KMS-11 (cell line): ENCODE measurements around the gene ANKRD13B.

Experiments
- H2AFZ ChIP-seq: fragments of 200-600 bp; sonication (generic); 2 replicates; pipeline ENCODE4 v1.6.1; 2016; ENCODE audit warnings: antibody characterized with exemption, mixed run types, low read depth
- H3K27ac ChIP-seq: fragments of 200-600 bp; sonication (generic); 2 replicates; pipeline ENCODE4 v1.6.1; 2016; ENCODE audit warnings: mild to moderate bottlenecking, mixed run types
- H3K27me3 ChIP-seq: fragments of 200-600 bp; sonication (generic); 2 replicates; pipeline ENCODE4 v1.6.1; 2017; ENCODE audit warnings: mild to moderate bottlenecking, low read depth, mixed run types, moderate library complexity; ENCODE audit not compliant: insufficient read depth
- H3K36me3 ChIP-seq: fragments of 200-600 bp; sonication (generic); 2 replicates; pipeline ENCODE4 v1.6.1; 2017; ENCODE audit warnings: mild to moderate bottlenecking, mixed run types; ENCODE audit not compliant: insufficient read depth
- H3K4me1 ChIP-seq: fragments of 200-600 bp; sonication (generic); 2 replicates; pipeline ENCODE4 v1.6.1; 2016; ENCODE audit warnings: mild to moderate bottlenecking, low read depth, mixed run types; ENCODE audit not compliant: poor library complexity, severe bottlenecking
- H3K4me2 ChIP-seq: fragments of 200-600 bp; sonication (generic); 2 replicates; pipeline ENCODE4 v1.7.0; 2016; ENCODE audit warnings: mild to moderate bottlenecking, mixed run types
- H3K4me3 ChIP-seq: fragments of 200-600 bp; sonication (generic); IDR thresholded peaks from 2 replicates; pipeline ENCODE4 v1.6.1; 2017; ENCODE audit warnings: low read depth, low read length, mixed read lengths; ENCODE audit not compliant: insufficient read depth
- H3K79me2 ChIP-seq: fragments of 200-600 bp; sonication (generic); 2 replicates; pipeline ENCODE4 v1.6.1; 2016; ENCODE audit warnings: low read depth, mixed run types; ENCODE audit not compliant: insufficient read depth
- H3K9ac ChIP-seq: fragments of 200-600 bp; sonication (generic); 2 replicates; pipeline ENCODE4 v1.6.1; 2016; ENCODE audit warnings: mild to moderate bottlenecking, mixed run types
- H4K20me1 ChIP-seq: fragments of 200-600 bp; sonication (generic); 2 replicates; pipeline ENCODE4 v1.6.1; 2016; ENCODE audit warnings: mild to moderate bottlenecking, mixed run types; ENCODE audit not compliant: insufficient read depth
- CTCF ChIP-seq: fragments of 200-600 bp; sonication (generic); conservative IDR thresholded peaks from 2 replicates; pipeline ENCODE4 v1.6.1; 2017; ENCODE audit warnings: low read depth, mild to moderate bottlenecking, antibody characterized with exemption, low read length, moderate library complexity, mixed read lengths

ANKRD13B gene

GRCh38 chr17:29567554-29568330, 25.2 kb upstream of the ANKRD13B start:
- H3K27ac ChIP-seq: peak overlapping the region; percentile 90
- TF ChIP-seq CTCF: peak; percentile 19; the same call in 1 of the 2 replicates

GRCh38 chr17:29568331-29569244, 24.3 kb upstream of the ANKRD13B start, which contains the start of gene TP53I13:
TP53I13 (plus strand) TSS chr17:29568701; CDS start chr17:29568759, 58 bp downstream.
- no peak; the same call in 1 of the 2 replicates for TF ChIP-seq CTCF
- Histone ChIP-seq H2AFZ (peak within 1 kb of the TSS; percentile 97), H3K36me3 (no peaks in the 10 kb centered on the region), H3K4me1 (peaks cover 29% of the 10 kb centered on the region), H3K9ac (peak within 1 kb of the TSS; percentile 76), H3K27ac (peak within 1 kb of the TSS; percentile 90), H4K20me1 (no peaks in the 10 kb centered on the region), H3K79me2 (peaks cover 11% of the 10 kb centered on the region; the same call in 1 of the 2 replicates), H3K27me3 (no peaks in the 10 kb centered on the region), H3K4me2 (peak within 1 kb of the TSS; percentile 83), H3K4me3 (no peak within 1 kb of the TSS)

More at GRCh38 chr17:29567554-29568330, 25.2 kb upstream of the ANKRD13B start:
- H3K27me3 ChIP-seq: no peaks in the 10 kb centered on the region
- peaks cover 11% of the 10 kb centered on the region; the same call in 1 of the 2 replicates for H3K79me2 ChIP-seq
- peak overlapping the region; percentile 74 for H3K4me2 ChIP-seq
- peak overlapping the region; percentile 76 for H3K9ac ChIP-seq
- H3K4me1 ChIP-seq: peaks cover 30% of the 10 kb centered on the region
- H4K20me1 ChIP-seq: no peaks in the 10 kb centered on the region
- H3K36me3 ChIP-seq: no peaks in the 10 kb centered on the region
- H2AFZ ChIP-seq: peak overlapping the region; percentile 96
- H3K4me3 ChIP-seq: no peak overlapping the region

GRCh38 chr17:29569245-29569950, 23.5 kb upstream of the ANKRD13B start:
- Histone ChIP-seq H3K4me1 (peaks cover 21% of the 10 kb centered on the region), H3K79me2 (peaks cover 6% of the 10 kb centered on the region; the same call in 1 of the 2 replicates), H3K4me2 (peak overlapping the region; percentile 83), H2AFZ (peak overlapping the region; percentile 97; the same call in 1 of the 2 replicates), H3K36me3 (no peaks in the 10 kb centered on the region), H3K27ac (no peak overlapping the region), H4K20me1 (no peaks in the 10 kb centered on the region), H3K27me3 (no peaks in the 10 kb centered on the region), H3K9ac (peak overlapping the region; percentile 57; the same call in 1 of the 2 replicates), H3K4me3 (no peak overlapping the region)
- no peak for TF ChIP-seq CTCF

GRCh38 chr17:29570521-29570920, 22.4 kb upstream of the ANKRD13B start:
- Histone ChIP-seq H3K79me2 (no peaks in the 10 kb centered on the region), H2AFZ (no peak overlapping the region), H3K4me2 (no peak overlapping the region), H3K4me3 (no peak overlapping the region), H3K27ac (no peak overlapping the region), H3K4me1 (peaks cover 10% of the 10 kb centered on the region), H4K20me1 (no peaks in the 10 kb centered on the region), H3K27me3 (no peaks in the 10 kb centered on the region), H3K36me3 (no peaks in the 10 kb centered on the region), H3K9ac (no peak overlapping the region)
- no peak for TF ChIP-seq CTCF
